ENCODE measurements around the gene PDE4D.

- TF ChIP-seq ARNTL (CRISPR knock-in tag; IDR thresholded peaks at IDR 0.05; ENCODE audit: borderline replicate concordance, low read depth): no peak
- TF ChIP-seq ZFP30 (CRISPR knock-in tag; IDR thresholded peaks at IDR 0.05): no peak
- TF ChIP-seq RARB (CRISPR knock-in tag; IDR thresholded peaks at IDR 0.05): no peak
- TF ChIP-seq PATZ1 (CRISPR knock-in tag; IDR thresholded peaks at IDR 0.05; ENCODE audit: borderline replicate concordance): no peak
- no peak for TF ChIP-seq PPARA (CRISPR knock-in tag; IDR thresholded peaks at IDR 0.05; ENCODE audit: borderline replicate concordance)
- TF ChIP-seq GLIS3 (CRISPR knock-in tag; IDR thresholded peaks at IDR 0.05): no peak
Observed at GRCh38 chr5:59458966-59459729, 434.4 kb downstream of the PDE4D start.

All from SK-N-SH treated with all-trans-retinoic acid at 6 μM for 48 hours (cell line).